ENCODE measurements around the gene STH. TPM values are rescaled to one million over a fixed set of nuclear protein-coding genes. Genes with fewer than 3 reads are reported as not detected.

The STH gene
- total RNA-seq, 3 donors from 2014 or later, result not detected

- Histone ChIP-seq H3K4me3 (no peak overlapping the region), H3K27me3 (no peaks in the 10 kb centered on the region), H3K27ac (no peak overlapping the region), H3K36me3 (peaks cover 4% of the 10 kb centered on the region), H3K4me1 (no peaks in the 10 kb centered on the region), H3K9me3 (no peaks in the 10 kb centered on the region)
- no peak for DNase-seq (ENCODE audit: low spot score in 2 of 2)
- intact Hi-C loops (cut with DNase I; ENCODE audit: low total_unique reads), result no loop called here
- TF ChIP-seq POLR2AphosphoS5 (IDR thresholded peaks at IDR 0.05) (no peak), CTCF (IDR thresholded peaks at IDR 0.05) (no peak), POLR2A (IDR thresholded peaks at IDR 0.05) (no peak)
Observed at GRCh38 chr17:46028374-46028773, 29.3 kb downstream of the STH start.

- Histone ChIP-seq H3K4me3 (no peak overlapping the region), H3K4me1 (no peaks in the 10 kb centered on the region), H3K36me3 (peaks cover 10% of the 10 kb centered on the region), H3K27ac (no peak overlapping the region), H3K9me3 (no peaks in the 10 kb centered on the region), H3K27me3 (no peaks in the 10 kb centered on the region)
- no peak for DNase-seq (ENCODE audit: low spot score in 2 of 2)
- intact Hi-C loops (cut with DNase I; ENCODE audit: low total_unique reads), result no loop called here
- no peak for TF ChIP-seq POLR2AphosphoS5 (IDR thresholded peaks at IDR 0.05)
Observed at GRCh38 chr17:46028981-46029565, 30.0 kb downstream of the STH start.

GRCh38 chr17:46029627-46030026 is 30.6 kb downstream of the STH start:
- DNase-seq (ENCODE audit: low spot score in 2 of 2), result no peak
- no peak overlapping the region for H3K27ac ChIP-seq
- no peak overlapping the region for H3K4me3 ChIP-seq
- no peak for TF ChIP-seq POLR2AphosphoS5 (IDR thresholded peaks at IDR 0.05)
- TF ChIP-seq CTCF (IDR thresholded peaks at IDR 0.05), result no peak
- TF ChIP-seq POLR2A (IDR thresholded peaks at IDR 0.05), result no peak
- peaks cover 10% of the 10 kb centered on the region for H3K36me3 ChIP-seq
- intact Hi-C loops (cut with DNase I; ENCODE audit: low total_unique reads), result no loop called here
- H3K27me3 ChIP-seq, result no peaks in the 10 kb centered on the region
- no peaks in the 10 kb centered on the region for H3K9me3 ChIP-seq
- no peaks in the 10 kb centered on the region for H3K4me1 ChIP-seq

- H3K27me3 ChIP-seq, result no peaks in the 10 kb centered on the region
- TF ChIP-seq POLR2A (IDR thresholded peaks at IDR 0.05) (no peak), CTCF (IDR thresholded peaks at IDR 0.05) (no peak), POLR2AphosphoS5 (IDR thresholded peaks at IDR 0.05) (no peak)
- intact Hi-C loops (cut with DNase I; ENCODE audit: low total_unique reads), result no loop called here
- DNase-seq (ENCODE audit: low spot score in 2 of 2), result no peak
- H3K4me1 ChIP-seq, result no peaks in the 10 kb centered on the region
- H3K36me3 ChIP-seq, result peaks cover 18% of the 10 kb centered on the region
- no peak overlapping the region for H3K27ac ChIP-seq
- no peaks in the 10 kb centered on the region for H3K9me3 ChIP-seq
- H3K4me3 ChIP-seq, result no peak overlapping the region
Observed at GRCh38 chr17:46030752-46031151, 31.7 kb downstream of the STH start.

GRCh38 chr17:46031440-46031839 is 32.4 kb downstream of the STH start:
- TF ChIP-seq POLR2AphosphoS5 (IDR thresholded peaks at IDR 0.05) (no peak), POLR2A (IDR thresholded peaks at IDR 0.05) (no peak), CTCF (IDR thresholded peaks at IDR 0.05) (no peak)
- intact Hi-C loops (cut with DNase I; ENCODE audit: low total_unique reads), result no loop called here
- DNase-seq (ENCODE audit: low spot score in 2 of 2), result no peak
- Histone ChIP-seq H3K27me3 (no peaks in the 10 kb centered on the region), H3K4me1 (no peaks in the 10 kb centered on the region), H3K36me3 (peaks cover 19% of the 10 kb centered on the region), H3K9me3 (no peaks in the 10 kb centered on the region), H3K27ac (no peak overlapping the region), H3K4me3 (no peak overlapping the region)

- no peak for DNase-seq (ENCODE audit: low spot score in 2 of 2)
- no peaks in the 10 kb centered on the region for H3K27me3 ChIP-seq
- intact Hi-C loops (cut with DNase I; ENCODE audit: low total_unique reads), result no loop called here
- H3K4me1 ChIP-seq, result no peaks in the 10 kb centered on the region
- no peaks in the 10 kb centered on the region for H3K9me3 ChIP-seq
- H3K4me3 ChIP-seq, result no peak overlapping the region
- TF ChIP-seq POLR2A (IDR thresholded peaks at IDR 0.05), result no peak
- no peak for TF ChIP-seq CTCF (IDR thresholded peaks at IDR 0.05)
- TF ChIP-seq POLR2AphosphoS5 (IDR thresholded peaks at IDR 0.05), result no peak
- H3K27ac ChIP-seq, result no peak overlapping the region
- H3K36me3 ChIP-seq, result peaks cover 19% of the 10 kb centered on the region
Observed at GRCh38 chr17:46031920-46032319, 32.9 kb downstream of the STH start.

Measured in breast epithelium (tissue), 4 donors.